WTC11 (cell line): ENCODE results near the gene GALM. TPM values are rescaled to one million over a fixed set of nuclear protein-coding genes. Genes with fewer than 3 reads are reported as not detected.
A peak's percentile ranks its signal among the peaks of the same experiment; 100 is the strongest.

Source experiments
- ATAC-seq: fragments of 200-7000 bp; cut with Tn5 transposase; 2 replicates; pipeline ENCODE4 v1.10.0; 2021; ENCODE audit warnings: mild to moderate bottlenecking, moderate library complexity
- CTCF ChIA-PET: fragments of 300-600 bp; sonication (Branson Sonifier 250); formaldehyde crosslinking; loops from one replicate; lab custom pipeline; 2021; ENCODE audit warnings: antibody characterized with exemption; lab: Charles Lee
- POLR2A ChIA-PET: fragments of 350-600 bp; sonication (Branson Sonifier 250); formaldehyde crosslinking; loops from one replicate; lab custom pipeline; 2021; ENCODE audit warnings: antibody characterized with exemption; lab: Charles Lee
- DNase-seq: peaks from one replicate; pipeline ENCODE4 v3.0.0; 2021; ENCODE audit warnings: low spot score
- H3K27ac Mint-ChIP-seq: 2 replicates; pipeline ENCODE4 v1.8.0; 2021; ENCODE audit warnings: mixed read lengths
- H3K27me3 Mint-ChIP-seq: 2 replicates; pipeline ENCODE4 v1.8.0; 2021; ENCODE audit warnings: low read depth, mild to moderate bottlenecking, moderate library complexity, mixed read lengths
- H3K36me3 Mint-ChIP-seq: 2 replicates; pipeline ENCODE4 v1.8.0; 2021; ENCODE audit warnings: mixed read lengths
- H3K4me1 Mint-ChIP-seq: 2 replicates; pipeline ENCODE4 v1.8.0; 2022; ENCODE audit warnings: mixed read lengths
- H3K4me3 Mint-ChIP-seq: 2 replicates; pipeline ENCODE4 v1.8.0; 2021; ENCODE audit warnings: mild to moderate bottlenecking, moderate library complexity, mixed read lengths
- H3K9me3 Mint-ChIP-seq: 2 replicates; pipeline ENCODE4 v1.8.0; 2021; ENCODE audit warnings: mixed read lengths
- ARID4B ChIP-seq: sonication (generic); formaldehyde crosslinking; IDR thresholded peaks from 2 replicates; pipeline ENCODE4 v1.8.0; 2023; ENCODE audit warnings: missing genetic modification reagents, mild to moderate bottlenecking, borderline replicate concordance
- CDX4 ChIP-seq: fragments of 250-450 bp; sonication (Bioruptor Pico); IDR thresholded peaks from 2 replicates; pipeline ENCODE4 v1.9.0; 2021; ENCODE audit warnings: moderate library complexity, mild to moderate bottlenecking, inconsistent platforms, borderline replicate concordance
- ELF4 ChIP-seq: sonication (generic); formaldehyde crosslinking; IDR thresholded peaks from 2 replicates; pipeline ENCODE4 v1.8.1; 2022; ENCODE audit warnings: low read depth, mild to moderate bottlenecking, moderate library complexity, missing genetic modification reagents
- GABPB1 ChIP-seq: sonication (generic); formaldehyde crosslinking; IDR thresholded peaks from 2 replicates; pipeline ENCODE4 v1.8.1; 2023; ENCODE audit warnings: mild to moderate bottlenecking, missing genetic modification reagents
- MYBL2 ChIP-seq: sonication (generic); formaldehyde crosslinking; IDR thresholded peaks from 2 replicates; pipeline ENCODE4 v1.8.1; 2023; ENCODE audit warnings: mild to moderate bottlenecking, moderate library complexity, missing genetic modification reagents
- NFATC4 ChIP-seq: fragments of 250-450 bp; sonication (Bioruptor Pico); IDR thresholded peaks from 2 replicates; pipeline ENCODE4 v1.9.0; 2021; ENCODE audit warnings: mild to moderate bottlenecking
- ZNF138 ChIP-seq: sonication (generic); formaldehyde crosslinking; conservative IDR thresholded peaks from 2 replicates; pipeline ENCODE4 v1.8.1; 2022; ENCODE audit warnings: mild to moderate bottlenecking, moderate library complexity, missing genetic modification reagents
- ZNF396 ChIP-seq: fragments of 250-450 bp; sonication (Bioruptor Pico); IDR thresholded peaks from 2 replicates; pipeline ENCODE4 v1.8.0; 2021; ENCODE audit warnings: mild to moderate bottlenecking, moderate library complexity, borderline replicate concordance
- total RNA-seq: library from RNA; stranded (reverse); gene quantifications from 3 replicates; pipeline ENCODE4 v1.2.3, GENCODE V29; 2021
- TF ChIP-seq, protein P1 (sequence below): sonication (generic); formaldehyde crosslinking; IDR thresholded peaks from 2 replicates; pipeline ENCODE4 v1.8.1; 2023; ENCODE audit warnings: mild to moderate bottlenecking, missing genetic modification reagents, moderate library complexity
- TF ChIP-seq, protein P2 (sequence below): sonication (generic); formaldehyde crosslinking; IDR thresholded peaks from 2 replicates; pipeline ENCODE4 v1.8.0; 2022; ENCODE audit warnings: mild to moderate bottlenecking, missing genetic modification reagents

GALM gene
- total RNA-seq, 1 experiment from 2014 or later, result 11.2 TPM

DNA sequence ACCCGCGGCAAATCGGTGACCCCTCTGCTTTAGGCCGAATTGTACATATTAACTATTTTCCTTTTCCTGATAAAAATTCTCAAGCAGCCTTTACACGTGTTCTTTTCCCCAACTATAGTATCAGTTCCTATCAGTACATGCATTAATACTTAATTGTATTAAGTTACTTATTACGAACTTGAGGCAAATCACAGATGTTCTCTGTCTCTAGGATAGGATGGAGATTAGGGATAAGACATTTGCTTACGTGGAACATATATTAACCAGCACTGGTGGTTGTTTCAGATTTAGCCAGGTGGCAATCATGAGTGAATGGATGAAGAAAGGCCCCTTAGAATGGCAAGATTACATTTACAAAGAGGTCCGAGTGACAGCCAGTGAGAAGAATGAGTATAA, 112.8 kb downstream of the GALM start:
- Mint-ChIP-seq H3K4me1 (peaks cover 8% of the 10 kb centered on the region; the same call in 1 of the 2 replicates), H3K27me3 (peaks cover 16% of the 10 kb centered on the region), H3K27ac (no peak overlapping the region), H3K36me3 (peaks cover 20% of the 10 kb centered on the region), H3K9me3 (no peaks in the 10 kb centered on the region)
- POLR2A ChIA-PET, result no interaction called here
- ATAC-seq, result no peak
- no peak for DNase-seq
- TF ChIP-seq GABPB1 (CRISPR knock-in tag) (no peak), NFATC4 (CRISPR knock-in tag) (no peak), CDX4 (CRISPR knock-in tag) (no peak), ZNF138 (no peak)
- TF ChIP-seq, protein P1, sequence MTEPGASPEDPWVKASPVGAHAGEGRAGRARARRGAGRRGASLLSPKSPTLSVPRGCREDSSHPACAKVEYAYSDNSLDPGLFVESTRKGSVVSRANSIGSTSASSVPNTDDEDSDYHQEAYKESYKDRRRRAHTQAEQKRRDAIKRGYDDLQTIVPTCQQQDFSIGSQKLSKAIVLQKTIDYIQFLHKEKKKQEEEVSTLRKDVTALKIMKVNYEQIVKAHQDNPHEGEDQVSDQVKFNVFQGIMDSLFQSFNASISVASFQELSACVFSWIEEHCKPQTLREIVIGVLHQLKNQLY (CRISPR knock-in tag), result no peak
- TF ChIP-seq, all 79 proteins: peak for 0
- CTCF ChIA-PET, result no interaction called here
- H3K4me3 Mint-ChIP-seq, result peak overlapping the region; percentile 98

DNA sequence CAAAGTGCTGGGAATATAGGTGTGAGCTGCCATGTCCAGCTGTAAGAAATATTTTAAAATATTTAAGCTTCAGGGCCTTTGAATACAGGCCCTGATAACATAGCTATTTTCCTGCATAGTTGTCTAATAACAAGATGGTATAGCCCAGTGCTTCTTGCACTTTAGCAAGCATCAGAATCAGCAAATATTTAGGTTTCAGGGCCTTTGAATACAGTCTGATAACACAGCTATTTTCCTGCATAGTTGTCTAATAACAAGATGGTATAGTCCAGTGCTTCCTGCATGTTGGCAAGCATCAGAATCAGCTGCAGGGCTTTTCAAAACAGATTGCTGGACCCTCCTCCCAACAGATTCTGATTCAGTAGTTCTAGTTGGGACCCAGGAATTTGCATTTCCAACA, 117.7 kb downstream of the GALM start:
- H3K27ac Mint-ChIP-seq, result peak overlapping the region; percentile 39; the same call in 1 of the 2 replicates
- H3K9me3 Mint-ChIP-seq, result no peaks in the 10 kb centered on the region
- ChIA-PET POLR2A (interaction anchor here (0.7 to 2.3 kb wide), 2 partner anchors 32 to 187 kb away, joined by 4 to 9 read pairs; partner anchors contain the start of gene SRSF7), CTCF (interaction anchor here (1.5 kb wide), 1 partner anchor 202 kb away, joined by 4 read pairs; no protein-coding TSS in a partner anchor)
- H3K27me3 Mint-ChIP-seq, result no peaks in the 10 kb centered on the region
- peaks cover 20% of the 10 kb centered on the region for H3K36me3 Mint-ChIP-seq
- DNase-seq, result no peak
- TF ChIP-seq, protein P2, sequence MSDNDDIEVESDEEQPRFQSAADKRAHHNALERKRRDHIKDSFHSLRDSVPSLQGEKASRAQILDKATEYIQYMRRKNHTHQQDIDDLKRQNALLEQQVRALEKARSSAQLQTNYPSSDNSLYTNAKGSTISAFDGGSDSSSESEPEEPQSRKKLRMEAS, result no peak
- TF ChIP-seq ELF4 (no peak), ZNF396 (CRISPR knock-in tag) (no peak), MYBL2 (no peak), ARID4B (no peak)
- no peak overlapping the region for H3K4me3 Mint-ChIP-seq
- no peak for ATAC-seq
- H3K4me1 Mint-ChIP-seq, result peaks cover 10% of the 10 kb centered on the region

Other genes starting within 250 kb of the GALM start
- 63.1 to 66.4 TPM (median 65.3 TPM) in 3 replicates for gene HNRNPLL, start 63.2 kb upstream of the GALM start, total RNA-seq
- 299 to 349 TPM (median 342 TPM) in 3 replicates for gene SRSF7, start 85.2 kb downstream of the GALM start, total RNA-seq
- gene GEMIN6, start 112.1 kb downstream of the GALM start, total RNA-seq, result 19.3 to 21.3 TPM (median 21.2 TPM) in 3 replicates
- 22.5 to 30.3 TPM (median 26.2 TPM) in 3 replicates for gene DHX57, start 209.8 kb downstream of the GALM start, total RNA-seq
- 5.9 to 8.0 TPM (median 7.4 TPM) in 3 replicates for gene MORN2, start 209.9 kb downstream of the GALM start, total RNA-seq
- gene ARHGEF33, start 223.8 kb downstream of the GALM start, total RNA-seq, result 0.42 to 0.57 TPM (median 0.50 TPM) in 3 replicates